ACHN (cell line): ENCODE results near the gene HHAT.
A peak's percentile ranks its signal among the peaks of the same experiment; 100 is the strongest.

Experiments used
- DNase-seq: peaks from one replicate; pipeline ENCODE4 v3.0.0-alpha.2; 2015
- in situ Hi-C: cut with HindIII; loops from 2 replicates; pipeline ENCODE4 v1.10.0; 2017; ENCODE audit warnings: low sequenced_read_pairs, low pct_ligation_motif_present, low pct_unique_long_range_greater_than_20kb

HHAT gene

DNA sequence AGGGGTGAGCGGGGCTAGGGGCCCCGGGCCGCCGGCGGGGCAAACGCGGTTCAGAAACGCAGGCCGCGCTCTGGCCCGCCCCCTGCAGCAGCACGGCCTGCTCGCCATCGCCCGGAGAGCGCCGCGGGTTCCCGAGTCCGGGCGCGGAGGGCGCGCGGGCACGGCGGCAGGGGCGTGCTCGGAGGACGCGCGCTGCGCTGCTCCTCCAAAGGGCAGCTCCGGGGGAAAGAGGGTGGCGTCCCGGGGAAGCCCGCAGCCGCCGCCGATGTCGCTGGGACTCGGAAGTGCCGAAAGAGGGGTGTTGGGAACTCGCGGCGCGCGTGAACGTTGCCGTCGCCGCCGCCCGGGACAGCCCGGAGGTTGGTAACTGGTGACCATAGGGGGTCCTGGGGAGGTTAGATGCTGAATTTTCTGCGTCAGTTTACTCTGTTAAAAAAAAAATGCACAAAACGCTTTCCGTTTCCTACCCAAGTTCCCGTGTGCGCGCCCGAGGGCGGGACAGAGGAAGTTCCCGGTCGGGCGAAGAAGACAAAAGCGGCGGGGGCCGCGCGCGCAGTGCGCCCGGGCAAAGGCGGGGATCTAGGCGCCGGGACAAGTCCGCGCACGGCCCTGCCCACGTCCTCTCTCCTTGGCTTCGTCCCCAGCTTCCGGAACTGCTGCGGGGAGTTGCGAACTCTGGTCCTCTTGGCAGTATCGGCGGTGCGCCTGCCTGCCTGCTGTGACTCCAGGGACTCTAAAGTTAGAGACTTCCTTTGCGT, at the start of gene HHAT:
TSS of gene HHAT (plus strand) at position 157 of the 758 bp plus-strand sequence. CDS start 20,074 bp downstream, outside the sequence.
- peak; percentile 90 for DNase-seq
- in situ Hi-C loops, result no loop called here

DNA sequence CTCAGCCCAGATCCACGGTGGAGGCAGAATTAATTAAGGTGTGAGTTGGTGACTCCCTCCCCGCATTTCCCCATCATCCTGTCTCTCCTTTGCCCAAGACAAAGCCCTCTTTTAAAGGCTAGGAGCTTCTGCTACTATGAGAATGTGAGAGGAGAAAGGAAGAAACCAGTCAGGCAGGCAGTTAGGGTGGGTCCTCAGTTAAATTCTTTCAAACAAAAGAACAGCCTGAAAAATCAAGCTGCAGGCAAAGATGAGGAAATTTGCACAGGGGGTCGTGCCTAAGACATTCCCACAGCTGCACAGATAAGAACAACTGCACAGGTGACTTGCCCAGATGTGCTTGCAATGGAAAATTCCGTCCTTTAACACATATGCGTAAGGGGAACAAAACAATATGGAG, 48.5 kb upstream of the HHAT start:
- in situ Hi-C loops, result no loop called here
- DNase-seq, result no peak

GRCh38 chr1:210288116-210288515, 40.6 kb upstream of the HHAT start:
- DNase-seq, result peak; percentile 22
- in situ Hi-C loops, result no loop called here

- in situ Hi-C loops, result no loop called here
Measured at GRCh38 chr1:210289248-210289647, 39.5 kb upstream of the HHAT start.

DNA sequence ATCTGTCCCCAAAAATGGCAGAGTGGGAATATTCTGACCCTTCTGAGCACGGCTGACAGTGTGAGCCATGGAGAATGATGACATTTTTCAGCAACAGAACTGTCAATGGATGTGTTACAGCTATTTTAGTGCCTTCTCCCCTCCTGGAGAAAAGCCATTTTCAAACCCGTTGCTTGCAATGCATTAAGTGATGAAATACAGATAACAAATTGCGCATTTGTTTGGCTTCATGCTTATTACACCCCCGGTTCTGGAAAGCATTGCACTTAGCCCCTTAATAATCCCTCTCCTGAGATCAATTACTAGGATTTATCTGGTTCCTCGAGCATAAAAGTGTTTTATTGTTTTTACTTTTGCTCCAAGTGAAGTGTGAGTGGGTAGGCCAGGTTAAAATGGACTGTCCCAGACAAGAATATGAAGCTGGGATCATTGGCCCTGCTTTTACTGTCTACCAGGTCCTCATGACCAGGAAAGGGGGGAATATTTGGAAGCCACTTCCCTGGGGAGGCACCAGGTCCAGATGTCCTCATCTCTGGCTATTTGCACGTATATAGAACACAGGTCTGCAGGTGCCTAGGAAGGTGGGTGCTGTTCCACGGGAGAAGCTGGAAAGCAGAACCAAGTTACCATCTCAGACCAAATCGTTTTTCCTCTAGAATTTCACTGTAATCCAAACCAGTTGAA, 37.5 kb upstream of the HHAT start:
- in situ Hi-C loops, result no loop called here
- DNase-seq, result no peak

More at GRCh38 chr1:210289248-210289647, 39.5 kb upstream of the HHAT start:
- DNase-seq, result no peak

DNA sequence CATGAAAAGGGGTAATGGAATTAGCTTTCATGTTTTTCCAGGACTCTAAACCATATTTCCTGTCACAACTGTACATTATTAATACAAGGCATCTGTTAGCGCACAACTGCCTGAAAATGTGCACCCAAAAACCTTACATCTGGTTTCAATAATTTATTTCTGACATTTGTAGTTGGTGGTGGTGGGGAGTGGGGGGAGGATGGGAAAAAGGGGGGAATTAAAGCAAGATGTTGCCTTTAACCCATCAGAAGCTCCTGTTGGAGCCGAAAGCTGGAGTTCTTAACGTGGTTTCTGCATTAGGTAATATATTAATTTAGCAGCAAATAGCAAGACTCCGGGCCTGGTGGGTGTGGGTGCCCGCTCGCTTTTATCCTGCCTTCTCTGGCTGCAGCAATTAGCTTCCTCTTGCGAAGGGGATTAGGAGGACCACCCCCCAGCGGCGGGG, 36.9 kb upstream of the HHAT start:
- in situ Hi-C loops, result no loop called here
- DNase-seq, result peak; percentile 43

DNA sequence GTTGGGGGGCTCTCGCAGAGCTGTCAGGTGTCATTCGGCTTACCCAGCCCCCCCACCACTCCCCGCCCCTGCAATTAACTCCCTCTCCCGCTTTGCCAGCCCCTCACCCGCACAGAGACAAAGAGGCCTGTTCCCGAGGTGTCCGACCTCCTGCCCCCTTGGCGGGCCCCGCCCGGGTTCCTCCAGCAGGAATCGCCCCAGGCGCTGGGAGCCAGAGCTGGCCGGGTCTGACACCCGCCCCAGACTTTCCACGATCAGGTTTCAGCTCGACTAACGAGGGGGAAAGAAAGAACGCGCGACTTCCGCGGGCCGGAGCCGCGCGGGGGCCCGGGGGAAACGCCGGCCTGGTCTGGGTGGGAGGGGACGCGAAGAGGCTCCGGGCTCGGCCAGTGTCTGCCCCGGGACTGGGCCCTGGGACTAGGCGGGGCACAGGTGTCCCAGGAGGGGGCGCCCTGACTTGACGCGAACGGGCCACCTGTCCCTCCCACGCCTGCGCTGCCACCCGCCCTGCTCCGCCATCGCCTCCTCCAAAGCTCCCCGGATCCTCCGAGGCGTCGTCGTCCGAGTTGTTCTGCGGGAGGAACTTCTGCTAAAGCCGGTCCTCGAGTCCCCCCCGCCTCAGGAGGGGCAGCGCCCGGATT, 36.4 kb upstream of the HHAT start:
- DNase-seq, result peak; percentile 70

GRCh38 chr1:210293171-210293607, 35.5 kb upstream of the HHAT start:
- in situ Hi-C loops, result no loop called here
- no peak for DNase-seq

More for the DNA sequence above, 36.4 kb upstream of the HHAT start:
- in situ Hi-C loops, result no loop called here

- in situ Hi-C loops, result no loop called here
Measured at GRCh38 chr1:210294999-210295745, 33.5 kb upstream of the HHAT start.

GRCh38 chr1:210296682-210297081, 32.0 kb upstream of the HHAT start:
- in situ Hi-C loops, result no loop called here
- no peak for DNase-seq

More at GRCh38 chr1:210294999-210295745, 33.5 kb upstream of the HHAT start:
- DNase-seq, result no peak

- no peak for DNase-seq
- in situ Hi-C loops, result no loop called here
Measured at GRCh38 chr1:210298296-210298695, 30.4 kb upstream of the HHAT start.

DNA sequence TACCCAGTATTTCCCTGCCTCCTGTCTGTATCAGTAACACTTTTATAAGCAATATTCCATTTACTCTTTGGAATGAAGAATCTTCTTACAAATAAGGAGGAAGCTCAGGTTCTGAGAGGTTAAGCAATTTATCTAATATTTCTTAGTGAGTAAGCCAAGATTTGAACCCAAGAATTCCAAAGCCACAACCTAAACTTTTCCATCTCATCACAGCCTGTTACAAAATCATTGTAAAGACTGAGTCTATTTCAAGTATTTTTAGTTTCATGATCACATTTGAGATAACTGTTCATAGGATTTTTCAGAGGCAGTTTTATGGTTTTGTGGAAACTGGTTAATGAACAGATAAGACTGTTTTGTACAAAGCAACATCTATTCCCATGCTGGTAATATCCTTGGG, 29.8 kb upstream of the HHAT start:
- in situ Hi-C loops, result no loop called here
- DNase-seq, result no peak

DNA sequence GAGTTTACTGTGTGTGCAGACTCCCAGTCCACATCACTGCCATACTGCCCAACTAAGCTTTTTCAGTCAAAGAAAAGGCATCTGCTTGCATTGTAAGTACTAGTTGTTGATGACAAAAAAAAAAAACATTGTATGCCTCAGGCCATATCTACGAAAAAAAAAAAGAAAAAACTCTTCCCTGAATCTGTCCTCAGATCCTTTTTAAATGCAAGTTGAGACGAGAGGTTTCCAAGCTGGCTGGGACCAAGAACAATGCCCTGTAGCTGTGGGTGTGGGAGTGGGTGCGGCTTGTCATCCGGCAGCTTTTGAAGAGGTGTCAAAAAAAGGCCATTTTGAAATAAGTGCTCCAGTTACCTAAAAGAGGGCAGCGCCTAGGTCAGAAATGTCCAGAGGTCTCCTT, 29.2 kb upstream of the HHAT start:
- in situ Hi-C loops, result no loop called here
- DNase-seq, result no peak

- in situ Hi-C loops, result no loop called here
- no peak for DNase-seq
Measured at GRCh38 chr1:210300923-210301614, 27.6 kb upstream of the HHAT start.

- DNase-seq, result no peak
- in situ Hi-C loops, result no loop called here
Measured at GRCh38 chr1:210301615-210302000, 27.1 kb upstream of the HHAT start.

DNA sequence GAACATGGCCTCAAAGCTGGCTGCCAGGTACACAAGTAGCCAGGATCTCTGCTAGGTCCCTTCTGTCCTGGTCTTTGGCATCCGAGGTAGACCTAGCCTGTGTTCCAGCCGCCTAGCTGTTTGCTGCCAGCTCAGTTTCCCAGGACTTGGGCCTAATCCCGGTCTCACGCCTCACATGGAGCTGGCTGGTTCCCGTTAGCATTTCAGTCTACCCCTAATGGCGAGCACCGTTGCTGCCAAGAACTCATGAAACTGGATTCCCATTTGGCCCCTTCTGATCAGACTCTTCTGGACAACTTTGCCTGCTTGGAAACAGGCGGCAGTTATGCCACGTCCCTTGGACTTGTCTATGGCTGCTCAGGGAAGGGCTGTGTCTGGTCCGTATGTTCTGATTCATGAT, 26.2 kb upstream of the HHAT start:
- in situ Hi-C loops, result no loop called here
- DNase-seq, result no peak

DNA sequence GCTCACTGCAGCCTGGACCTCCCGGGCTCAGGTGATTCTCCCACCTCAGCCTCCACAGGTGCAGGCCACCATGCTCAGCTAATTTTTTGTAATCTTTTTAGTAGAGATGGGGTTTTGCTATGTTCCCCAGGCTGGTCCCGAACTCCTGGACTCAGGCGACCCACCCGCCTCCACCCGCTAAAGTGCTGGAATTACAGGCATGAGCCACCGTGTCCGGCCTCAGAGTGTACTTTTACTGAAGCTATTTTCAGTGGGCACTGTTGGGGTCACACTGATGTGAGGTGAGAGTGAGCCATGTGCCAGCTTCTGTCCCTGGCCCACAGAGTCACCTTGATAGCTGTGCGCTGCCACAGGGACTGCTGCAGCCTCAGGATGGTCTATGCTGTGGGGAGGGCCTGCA, 25.3 kb upstream of the HHAT start:
- DNase-seq, result no peak
- in situ Hi-C loops, result no loop called here

GRCh38 chr1:210310562-210311153, 18.0 kb upstream of the HHAT start:
- DNase-seq, result no peak
- in situ Hi-C loops, result no loop called here
